ENCODE measurements around the gene CLIP1.

- TF ChIP-seq MAX (IDR thresholded peaks at IDR 0.05) (no peak), YY1 (IDR thresholded peaks at IDR 0.05; ENCODE audit: low read depth) (no peak), RAD21 (IDR thresholded peaks at IDR 0.05; ENCODE audit: low read depth) (peak; percentile 43; the same call in 1 of the 2 replicates), TEAD4 (IDR thresholded peaks at IDR 0.05) (no peak), CEBPB (IDR thresholded peaks at IDR 0.05) (no peak), REST (IDR thresholded peaks at IDR 0.05; ENCODE audit: low read depth) (no peak), TAF1 (IDR thresholded peaks at IDR 0.05; ENCODE audit: low read depth) (no peak), CREB1 (IDR thresholded peaks at IDR 0.05; ENCODE audit: low read depth) (no peak)
Measured at GRCh38 chr12:122356192-122356635, 66.3 kb downstream of the CLIP1 start.
